HepG2 (cell line): ENCODE results near the gene ERFL. TPM values are rescaled to one million over a fixed set of nuclear protein-coding genes. Genes with fewer than 3 reads are reported as not detected.

Source experiments
- ATAC-seq: fragments of 200-7000 bp; cut with Tn5 transposase; 3 replicates; pipeline ENCODE4 v1.9.1; 2020; ENCODE audit warnings: mild to moderate bottlenecking, moderate library complexity
- BruUV-seq: library from RNA; stranded (reverse); fragments of 400-500 nt; replicated peaks from 2 replicates; lab custom pipeline; 2021; lab: Mats Ljungman, UMichigan
- CTCF ChIA-PET: fragments of 300-600 bp; formaldehyde crosslinking; extraction: SDS; loops from one replicate; lab custom pipeline; 2021; ENCODE audit warnings: low total read pairs, inconsistent platforms, low intra/inter-chr PET ratio; lab: Yijun Ruan, JAX
- POLR2A ChIA-PET: fragments of 350-600 bp; sonication (Branson Sonifier 250); formaldehyde crosslinking; loops from one replicate; lab custom pipeline; 2020; ENCODE audit warnings: antibody characterized with exemption, inconsistent platforms; lab: Yijun Ruan, JAX
- DNase-seq: peaks from one replicate; pipeline ENCODE4 v3.0.0-alpha.2; 2015; ENCODE audit warnings: low spot score
- FAIRE-seq: peaks from 3 replicates; lab custom pipeline; 2011; peaks lifted over from hg19 to GRCh38; lab: Jason Lieb, UNC
- H2AFZ ChIP-seq: one replicate; pipeline ENCODE4 v1.6.1; 2011; ENCODE audit warnings: low read length, inconsistent platforms
- H3K27ac ChIP-seq: fragments of 300-600 bp; 3 replicates; pipeline ENCODE4 v1.8.0; 2011; ENCODE audit warnings: mixed run types, mild to moderate bottlenecking, mixed read lengths, low read length, inconsistent platforms; ENCODE audit not compliant: insufficient read depth; ENCODE audit errors: extremely low read length
- H3K27me3 ChIP-seq, 2 experiments: fragments of 200-600 bp in 1 of 2; 2 replicates in 1 of 2; 3 replicates in 1 of 2; pipeline versions ENCODE4 v1.6.0 to v1.8.0; 2011; ENCODE audit warnings: low read length in 2 of 2, mild to moderate bottlenecking in 2 of 2, moderate library complexity in 2 of 2, inconsistent platforms in 1 of 2; ENCODE audit not compliant: insufficient read depth in 2 of 2, control insufficient read depth in 1 of 2
- H3K36me3 ChIP-seq, 2 experiments: fragments of 200-600 bp in 1 of 2; replicated peaks in 1 of 2; 2 replicates in 1 of 2; 3 replicates in 1 of 2; pipeline versions ENCODE4 v1.5.1 to v1.8.0; 2011; ENCODE audit warnings: low read length in 2 of 2, inconsistent platforms in 1 of 2; ENCODE audit not compliant: insufficient read depth in 2 of 2, control insufficient read depth in 1 of 2
- H3K4me1 ChIP-seq: 2 replicates; pipeline ENCODE4 v1.5.1; 2012; ENCODE audit warnings: low read length, inconsistent platforms; ENCODE audit not compliant: insufficient read depth
- H3K4me2 ChIP-seq: 2 replicates; pipeline ENCODE4 v1.6.0; 2011; ENCODE audit warnings: low read depth, low read length, inconsistent platforms
- H3K4me3 ChIP-seq, 3 experiments: fragments of 200-600 bp in 1 of 3; sonication (generic), shearing (Covaris generic) in 1 of 3; replicated peaks in 1 of 3; 2 replicates each; pipeline ENCODE4 v1.5.1; 2011 to 2016; ENCODE audit warnings: low read length in 3 of 3, inconsistent platforms in 2 of 3, low read depth in 2 of 3, mild to moderate bottlenecking in 2 of 3, control low read depth in 1 of 3, mixed read lengths in 1 of 3; ENCODE audit not compliant: insufficient read depth in 1 of 3
- H3K79me2 ChIP-seq: one replicate; pipeline ENCODE4 v1.6.1; 2011; ENCODE audit warnings: low read length, inconsistent platforms; ENCODE audit not compliant: insufficient read depth
- H3K9ac ChIP-seq: 2 replicates; pipeline ENCODE4 v1.6.0; 2011; ENCODE audit warnings: mild to moderate bottlenecking, low read depth, low read length, inconsistent platforms; ENCODE audit not compliant: insufficient read depth
- H3K9me3 ChIP-seq: 2 replicates; pipeline ENCODE4 v1.5.1; 2012; ENCODE audit warnings: mild to moderate bottlenecking, low read length
- H4K20me1 ChIP-seq: 2 replicates; pipeline ENCODE4 v1.6.0; 2011; ENCODE audit warnings: inconsistent platforms, mild to moderate bottlenecking, low read length, moderate library complexity; ENCODE audit not compliant: insufficient read depth
- AGO2 ChIP-seq: fragments of 200-400 bp; formaldehyde crosslinking; optimal IDR thresholded peaks from 2 replicates; pipeline ENCODE3; 2017; ENCODE audit warnings: mild to moderate bottlenecking, low read depth, low read length, moderate library complexity
- CREM ChIP-seq, 2 experiments: sonication (generic) in 1 of 2; formaldehyde crosslinking in 1 of 2; IDR thresholded peaks; 2 replicates each; pipeline versions ENCODE4 v1.4.0 to v1.6.1; 2016 to 2020; ENCODE audit warnings: antibody characterized with exemption in 1 of 2, mild to moderate bottlenecking in 1 of 2, missing genetic modification reagents in 1 of 2
- HNF4G ChIP-seq, 2 experiments: sonication (generic) in 1 of 2; formaldehyde crosslinking in 1 of 2; IDR thresholded peaks; 2 replicates each; pipeline versions ENCODE4 v1.4.0 to v1.6.1; 2011 to 2020; ENCODE audit warnings: borderline replicate concordance in 2 of 2, low read depth in 2 of 2, mild to moderate bottlenecking in 2 of 2, low read length in 1 of 2, missing genetic modification reagents in 1 of 2, moderate library complexity in 1 of 2
- RBFOX2 ChIP-seq: fragments of 200-400 bp; formaldehyde crosslinking; IDR thresholded peaks from 2 replicates; pipeline ENCODE4 v1.6.1; 2017; ENCODE audit warnings: low read depth, mild to moderate bottlenecking, low read length
- RBM22 ChIP-seq: fragments of 200-400 bp; formaldehyde crosslinking; optimal IDR thresholded peaks from 2 replicates; pipeline ENCODE3; 2017; ENCODE audit warnings: mild to moderate bottlenecking, low read length, moderate library complexity
- SALL2 ChIP-seq: sonication (generic); formaldehyde crosslinking; IDR thresholded peaks from 2 replicates; pipeline ENCODE4 v1.8.1; 2023; ENCODE audit warnings: mild to moderate bottlenecking, missing genetic modification reagents, inconsistent platforms
- SETDB1 ChIP-seq: sonication (generic); formaldehyde crosslinking; IDR thresholded peaks from 2 replicates; pipeline ENCODE4 v1.5.1; 2020; ENCODE audit warnings: missing genetic modification reagents, mild to moderate bottlenecking, borderline replicate concordance
- ZFP36L1 ChIP-seq: sonication (generic); formaldehyde crosslinking; IDR thresholded peaks from 2 replicates; pipeline ENCODE4 v1.8.0; 2022; ENCODE audit warnings: mild to moderate bottlenecking, missing genetic modification reagents, moderate library complexity
- ZNF263 ChIP-seq: sonication (generic); formaldehyde crosslinking; IDR thresholded peaks from 2 replicates; pipeline ENCODE4 v1.4.0; 2020; ENCODE audit warnings: missing genetic modification reagents
- ZNF768 ChIP-seq: sonication (generic); formaldehyde crosslinking; IDR thresholded peaks from 2 replicates; pipeline ENCODE4 v1.4.0; 2020; ENCODE audit warnings: missing genetic modification reagents
- WGBS: methylation state at CpG from one replicate; pipeline ENCODE4 v1.1.6; 2017; ENCODE audit warnings: low lambda C conversion rate; 5-methylcytosine and 5-hydroxymethylcytosine counted together
- in situ Hi-C: cut with HindIII; loops from 2 replicates; pipeline ENCODE4 v1.10.0; 2017; ENCODE audit warnings: low pct_unique_long_range_greater_than_20kb; ENCODE audit not compliant: extremely low pct_ligation_motif_present
- intact Hi-C: fragments of 100-400 bp; cut with micrococcal nuclease; formaldehyde crosslinking; loops from one replicate; pipeline ENCODE4 v1.10.0; 2022; ENCODE audit not compliant: unreplicated experiment
- polyA plus RNA-seq, 8 experiments: library from polyadenylated mRNA; depleted of rRNA in 3 of 8; stranded (reverse) in 7 of 8; unstranded in 1 of 8; fragments of >200 nt; fragmentation: Illumina TruSeq in 4 of 8; extraction: Trizol in 4 of 8; gene quantifications; 2 replicates each; pipeline versions ENCODE4 v1.2.1 to v1.2.3, GENCODE V29; 2011 to 2016; ENCODE audit warnings: low read depth in 4 of 8, missing spikeins in 1 of 8, mixed read lengths in 1 of 8; ENCODE audit not compliant: insufficient read depth in 1 of 8
- total RNA-seq, 5 experiments: library from RNA; depleted of rRNA; stranded (reverse); fragments of >200 nt; fragmentation: Illumina TruSeq; extraction: Trizol; gene quantifications; 2 replicates each; pipeline ENCODE4 v1.2.3, GENCODE V29; 2016; ENCODE audit warnings: low read depth in 1 of 5
- TF ChIP-seq, protein P1 (sequence below): sonication (generic); formaldehyde crosslinking; IDR thresholded peaks from 2 replicates; pipeline ENCODE4 v1.9.0; 2022; ENCODE audit warnings: missing genetic modification reagents, mild to moderate bottlenecking, borderline replicate concordance

Gene ERFL
- total and polyA plus RNA-seq, 2 of the 13 experiments (the other 11 are each of a cell fraction or from before 2014, with no cell fraction given) = not detected

DNA sequence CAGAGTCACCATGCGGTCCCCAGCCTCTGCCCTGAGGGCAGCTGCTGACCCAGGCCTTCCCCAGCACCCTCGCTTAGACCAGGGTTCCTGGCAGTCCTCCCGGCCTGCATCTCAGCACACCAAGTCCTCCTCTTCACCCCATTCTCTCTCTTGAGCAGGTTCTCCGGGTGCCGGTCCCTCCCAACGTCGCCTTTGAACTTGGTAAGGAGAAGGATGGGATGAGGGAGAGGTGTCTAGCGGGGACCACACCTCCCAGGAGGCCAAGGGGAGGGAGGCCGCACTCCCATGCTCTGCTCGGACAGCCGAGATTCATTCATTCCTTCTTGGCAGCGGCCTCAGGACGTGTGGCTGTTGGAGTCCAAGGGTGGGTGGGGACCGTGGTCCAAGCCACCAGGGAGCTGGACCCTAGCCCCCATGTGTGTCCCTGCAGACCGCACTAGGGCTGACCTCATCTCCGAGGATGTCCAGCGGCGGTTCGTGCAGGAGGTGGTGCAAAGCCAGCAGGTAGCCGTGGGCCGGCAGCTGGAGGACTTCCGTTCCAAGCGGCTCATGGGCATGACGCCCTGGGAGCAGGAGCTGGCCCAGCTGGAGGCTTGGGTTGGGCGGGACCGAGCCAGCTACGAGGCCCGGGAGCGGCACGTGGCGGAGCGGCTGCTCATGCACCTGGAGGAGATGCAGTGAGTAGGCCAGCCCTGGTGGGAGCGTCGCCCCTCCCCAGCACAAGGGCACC, 35.9 kb downstream of the ERFL start:
- TF ChIP-seq SETDB1 (CRISPR knock-in tag) (no peak), RBFOX2 (peak; percentile 67), ZNF768 (peak; percentile 21; the same call in 1 of the 2 replicates), AGO2 (peak; percentile 70), SALL2 (CRISPR knock-in tag) (no peak), RBM22 (peak; percentile 45), CREM (IDR thresholded peaks at IDR 0.05) (no peak), CREM (CRISPR knock-in tag; IDR thresholded peaks at IDR 0.05) (no peak), ZFP36L1 (no peak), HNF4G (IDR thresholded peaks at IDR 0.05; ENCODE audit: borderline replicate concordance, low read depth, low read length) (no peak), HNF4G (CRISPR knock-in tag; IDR thresholded peaks at IDR 0.05; ENCODE audit: borderline replicate concordance, low read depth) (no peak), ZNF263 (CRISPR knock-in tag) (no peak)
- TF ChIP-seq, protein P1, sequence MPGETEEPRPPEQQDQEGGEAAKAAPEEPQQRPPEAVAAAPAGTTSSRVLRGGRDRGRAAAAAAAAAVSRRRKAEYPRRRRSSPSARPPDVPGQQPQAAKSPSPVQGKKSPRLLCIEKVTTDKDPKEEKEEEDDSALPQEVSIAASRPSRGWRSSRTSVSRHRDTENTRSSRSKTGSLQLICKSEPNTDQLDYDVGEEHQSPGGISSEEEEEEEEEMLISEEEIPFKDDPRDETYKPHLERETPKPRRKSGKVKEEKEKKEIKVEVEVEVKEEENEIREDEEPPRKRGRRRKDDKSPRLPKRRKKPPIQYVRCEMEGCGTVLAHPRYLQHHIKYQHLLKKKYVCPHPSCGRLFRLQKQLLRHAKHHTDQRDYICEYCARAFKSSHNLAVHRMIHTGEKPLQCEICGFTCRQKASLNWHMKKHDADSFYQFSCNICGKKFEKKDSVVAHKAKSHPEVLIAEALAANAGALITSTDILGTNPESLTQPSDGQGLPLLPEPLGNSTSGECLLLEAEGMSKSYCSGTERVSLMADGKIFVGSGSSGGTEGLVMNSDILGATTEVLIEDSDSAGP (CRISPR knock-in tag) = peak; percentile 33; the same call in 1 of the 2 replicates
- 96% methylated on average over 17 of the region's 34 CpGs for WGBS
- in situ Hi-C loops (no loop called here), intact Hi-C loops (no loop called here)
- POLR2A ChIA-PET = no interaction called here
- Histone ChIP-seq H3K27ac (no peak overlapping the region), H2AFZ (no peak overlapping the region), H3K9me3 (no peaks in the 10 kb centered on the region), H3K79me2 (peaks cover under 1% of the 10 kb centered on the region), H3K9ac (no peak overlapping the region), H3K4me1 (peaks cover 21% of the 10 kb centered on the region), H4K20me1 (no peaks in the 10 kb centered on the region), H3K4me2 (no peak overlapping the region), H3K36me3 (peaks cover 11 to 26% of the 10 kb centered on the region in 2 experiments), H3K4me3 (no peak overlapping the region), H3K27me3 (no peaks in the 10 kb centered on the region)
- no peak for DNase-seq
- FAIRE-seq = no peak
- ATAC-seq = no peak
- BruUV-seq = no TSS peak
- CTCF ChIA-PET = no interaction called here
